ENCODE measurements around the gene ESAM.

Gene ESAM

GRCh38 chr11:124753624-124754023 lies 8.5 kb downstream of the ESAM start:
- no peak for DNase-seq (ENCODE audit: low read depth in 2 of 2, low spot score in 1 of 2)

GRCh38 chr11:124753205-124753604 lies 8.9 kb downstream of the ESAM start:
- DNase-seq (ENCODE audit: low read depth in 2 of 2, low spot score in 1 of 2) = no peak

- no peak for DNase-seq (ENCODE audit: low read depth in 2 of 2, low spot score in 1 of 2)
These were observed 9.5 kb downstream of the ESAM start for GRCh38 chr11:124752471-124753102.

GRCh38 chr11:124751741-124752470 lies 10.2 kb downstream of the ESAM start, which contains the start of gene VSIG2:
VSIG2 (minus strand) TSS chr11:124752255; CDS start chr11:124752137, 118 bp downstream.
- DNase-seq (ENCODE audit: low read depth in 2 of 2, low spot score in 1 of 2) = no peak

- no peak for DNase-seq (ENCODE audit: low read depth in 2 of 2, low spot score in 1 of 2)
These were observed 10.7 kb downstream of the ESAM start for GRCh38 chr11:124751391-124751740.

GRCh38 chr11:124749912-124750311 lies 12.2 kb downstream of the ESAM start:
- no peak for DNase-seq (ENCODE audit: low read depth in 2 of 2, low spot score in 1 of 2)

GRCh38 chr11:124748481-124749343 lies 13.4 kb downstream of the ESAM start:
- no peak for DNase-seq (ENCODE audit: low read depth in 2 of 2, low spot score in 1 of 2)

- no peak for DNase-seq (ENCODE audit: low read depth in 2 of 2, low spot score in 1 of 2)
These were observed 14.0 kb downstream of the ESAM start for GRCh38 chr11:124748100-124748418.

- DNase-seq (ENCODE audit: low read depth in 2 of 2, low spot score in 1 of 2) = no peak
These were observed 14.5 kb downstream of the ESAM start for GRCh38 chr11:124747406-124748099.

GRCh38 chr11:124746621-124747243 lies 15.4 kb downstream of the ESAM start:
- DNase-seq (ENCODE audit: low read depth in 2 of 2, low spot score in 1 of 2) = peak; percentile 43 to 49

GRCh38 chr11:124745835-124746620 lies 16.1 kb downstream of the ESAM start:
- DNase-seq (ENCODE audit: low read depth in 2 of 2, low spot score in 1 of 2) = no peak

- no peak for DNase-seq (ENCODE audit: low read depth in 2 of 2, low spot score in 1 of 2)
These were observed 16.7 kb downstream of the ESAM start for GRCh38 chr11:124745270-124745834.

- DNase-seq (ENCODE audit: low read depth in 2 of 2, low spot score in 1 of 2) = no peak
These were observed 19.0 kb downstream of the ESAM start for GRCh38 chr11:124743050-124743449.

- DNase-seq (ENCODE audit: low read depth in 2 of 2, low spot score in 1 of 2) = no peak
These were observed 19.5 kb downstream of the ESAM start for GRCh38 chr11:124742555-124742954.

GRCh38 chr11:124740277-124740882 lies 21.7 kb downstream of the ESAM start:
- no peak for DNase-seq (ENCODE audit: low read depth in 2 of 2, low spot score in 1 of 2)

GRCh38 chr11:124739479-124740276 lies 22.4 kb downstream of the ESAM start, which contains the start of gene NRGN:
NRGN (plus strand) TSS chr11:124739942; CDS start chr11:124740085, 143 bp downstream.
- peak; percentile 52 to 59 for DNase-seq (ENCODE audit: low read depth in 2 of 2, low spot score in 1 of 2)

GRCh38 chr11:124738713-124739478 lies 23.2 kb downstream of the ESAM start:
- no peak for DNase-seq (ENCODE audit: low read depth in 2 of 2, low spot score in 1 of 2)

Measured in stimulated activated CD8-positive, alpha-beta memory T cell treated with anti-CD3 and anti-CD28 coated beads, Interleukin-4, amount 100 ng/mL, for 4 hours (primary cell).